Measurements from ENCODE around the gene TMCO4.
"Not testable (repeated sequence)": the region's sequence is repeated elsewhere in the genome, so short reads cannot be mapped to it uniquely, and the experiment has no call there.

TMCO4 gene

GRCh38 chr1:19812875-19813642 is 13.3 kb upstream of the TMCO4 start:
- DNase-seq: no peak

- peak in 1 of 4 experiments; percentile 19 for DNase-seq
These were observed 11.6 kb upstream of the TMCO4 start for GRCh38 chr1:19811206-19811851.

- DNase-seq: no peak
These were observed 9.5 kb upstream of the TMCO4 start for GRCh38 chr1:19809044-19809750.

GRCh38 chr1:19808351-19808750 is 8.6 kb upstream of the TMCO4 start:
- no peak for DNase-seq

- DNase-seq: no peak
These were observed 5.1 kb upstream of the TMCO4 start for GRCh38 chr1:19804831-19805251.

- DNase-seq: no peak
These were observed 2.6 kb upstream of the TMCO4 start for GRCh38 chr1:19802269-19802668.

GRCh38 chr1:19800076-19800804 is 524 bp upstream of the TMCO4 start:
- peak in 3 of 4 experiments; percentile 23 to 46 (median 31) for DNase-seq

- DNase-seq: no peak
These were observed 1.1 kb downstream of the TMCO4 start for GRCh38 chr1:19798486-19799229.

GRCh38 chr1:19797827-19798226 is 1.9 kb downstream of the TMCO4 start:
- DNase-seq: no peak

GRCh38 chr1:19794583-19794982 is 5.1 kb downstream of the TMCO4 start:
- no peak for DNase-seq

- DNase-seq: no peak
These were observed 6.2 kb downstream of the TMCO4 start for GRCh38 chr1:19793360-19794046.

- DNase-seq: no peak
These were observed 7.3 kb downstream of the TMCO4 start for GRCh38 chr1:19792237-19793002.

GRCh38 chr1:19790061-19790975 is 9.4 kb downstream of the TMCO4 start:
- not testable (repeated sequence) for DNase-seq

GRCh38 chr1:19786988-19787423 is 12.7 kb downstream of the TMCO4 start:
- no peak for DNase-seq

GRCh38 chr1:19785660-19786059 is 14.1 kb downstream of the TMCO4 start:
- no peak for DNase-seq

GRCh38 chr1:19780267-19780877 is 19.3 kb downstream of the TMCO4 start:
- no peak for DNase-seq

GRCh38 chr1:19776933-19777332 is 22.8 kb downstream of the TMCO4 start:
- no peak for DNase-seq

- no peak for DNase-seq
These were observed 23.4 kb downstream of the TMCO4 start for GRCh38 chr1:19776287-19776686.

- no peak for DNase-seq
These were observed 23.9 kb downstream of the TMCO4 start for GRCh38 chr1:19775831-19776230.

Measured in activated naive CD4-positive, alpha-beta T cell (primary cell).